ENCODE results near the gene MEGF11.

GRCh38 chr15:65956899-65957298, 296.7 kb downstream of the MEGF11 start:
- no peak for TF ChIP-seq CEBPB (IDR thresholded peaks at IDR 0.05; ENCODE audit: low read depth)
- TF ChIP-seq POLR2A (IDR thresholded peaks at IDR 0.05; ENCODE audit: borderline replicate concordance, extremely low read depth, insufficient read depth, insufficient read length): no peak
- no peak for TF ChIP-seq EGR1 (IDR thresholded peaks at IDR 0.05; ENCODE audit: low read depth)
- TF ChIP-seq, protein P1, sequence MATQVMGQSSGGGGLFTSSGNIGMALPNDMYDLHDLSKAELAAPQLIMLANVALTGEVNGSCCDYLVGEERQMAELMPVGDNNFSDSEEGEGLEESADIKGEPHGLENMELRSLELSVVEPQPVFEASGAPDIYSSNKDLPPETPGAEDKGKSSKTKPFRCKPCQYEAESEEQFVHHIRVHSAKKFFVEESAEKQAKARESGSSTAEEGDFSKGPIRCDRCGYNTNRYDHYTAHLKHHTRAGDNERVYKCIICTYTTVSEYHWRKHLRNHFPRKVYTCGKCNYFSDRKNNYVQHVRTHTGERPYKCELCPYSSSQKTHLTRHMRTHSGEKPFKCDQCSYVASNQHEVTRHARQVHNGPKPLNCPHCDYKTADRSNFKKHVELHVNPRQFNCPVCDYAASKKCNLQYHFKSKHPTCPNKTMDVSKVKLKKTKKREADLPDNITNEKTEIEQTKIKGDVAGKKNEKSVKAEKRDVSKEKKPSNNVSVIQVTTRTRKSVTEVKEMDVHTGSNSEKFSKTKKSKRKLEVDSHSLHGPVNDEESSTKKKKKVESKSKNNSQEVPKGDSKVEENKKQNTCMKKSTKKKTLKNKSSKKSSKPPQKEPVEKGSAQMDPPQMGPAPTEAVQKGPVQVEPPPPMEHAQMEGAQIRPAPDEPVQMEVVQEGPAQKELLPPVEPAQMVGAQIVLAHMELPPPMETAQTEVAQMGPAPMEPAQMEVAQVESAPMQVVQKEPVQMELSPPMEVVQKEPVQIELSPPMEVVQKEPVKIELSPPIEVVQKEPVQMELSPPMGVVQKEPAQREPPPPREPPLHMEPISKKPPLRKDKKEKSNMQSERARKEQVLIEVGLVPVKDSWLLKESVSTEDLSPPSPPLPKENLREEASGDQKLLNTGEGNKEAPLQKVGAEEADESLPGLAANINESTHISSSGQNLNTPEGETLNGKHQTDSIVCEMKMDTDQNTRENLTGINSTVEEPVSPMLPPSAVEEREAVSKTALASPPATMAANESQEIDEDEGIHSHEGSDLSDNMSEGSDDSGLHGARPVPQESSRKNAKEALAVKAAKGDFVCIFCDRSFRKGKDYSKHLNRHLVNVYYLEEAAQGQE (IDR thresholded peaks at IDR 0.05; ENCODE audit: low read depth): no peak
- TF ChIP-seq SIN3A (IDR thresholded peaks at IDR 0.05; ENCODE audit: low read depth): no peak
